ENCODE data around the gene SRSF6. TPM values are rescaled to one million over a fixed set of nuclear protein-coding genes. Genes with fewer than 3 reads are reported as not detected.

The SRSF6 gene
- total RNA-seq, 1 donor from 2014 or later, result 48.7 TPM

Other genes starting within 250 kb of the SRSF6 start
- gene L3MBTL1, start 49.8 kb downstream of the SRSF6 start, total RNA-seq, result 4.1 TPM
- gene SGK2, start 101.1 kb downstream of the SRSF6 start, total RNA-seq, result 0.38 TPM
- gene IFT52, start 133.0 kb downstream of the SRSF6 start, total RNA-seq, result 5.5 TPM
- gene MYBL2, start 209.2 kb downstream of the SRSF6 start, total RNA-seq, result 0.78 TPM